NCI-H1048 (cell line): ENCODE data around the gene GULP1.

ENCODE experiments used
- DNase-seq: peaks from one replicate; lab custom pipeline; 2025; lab: John Stamatoyannopoulos, UW

GULP1 gene

DNA sequence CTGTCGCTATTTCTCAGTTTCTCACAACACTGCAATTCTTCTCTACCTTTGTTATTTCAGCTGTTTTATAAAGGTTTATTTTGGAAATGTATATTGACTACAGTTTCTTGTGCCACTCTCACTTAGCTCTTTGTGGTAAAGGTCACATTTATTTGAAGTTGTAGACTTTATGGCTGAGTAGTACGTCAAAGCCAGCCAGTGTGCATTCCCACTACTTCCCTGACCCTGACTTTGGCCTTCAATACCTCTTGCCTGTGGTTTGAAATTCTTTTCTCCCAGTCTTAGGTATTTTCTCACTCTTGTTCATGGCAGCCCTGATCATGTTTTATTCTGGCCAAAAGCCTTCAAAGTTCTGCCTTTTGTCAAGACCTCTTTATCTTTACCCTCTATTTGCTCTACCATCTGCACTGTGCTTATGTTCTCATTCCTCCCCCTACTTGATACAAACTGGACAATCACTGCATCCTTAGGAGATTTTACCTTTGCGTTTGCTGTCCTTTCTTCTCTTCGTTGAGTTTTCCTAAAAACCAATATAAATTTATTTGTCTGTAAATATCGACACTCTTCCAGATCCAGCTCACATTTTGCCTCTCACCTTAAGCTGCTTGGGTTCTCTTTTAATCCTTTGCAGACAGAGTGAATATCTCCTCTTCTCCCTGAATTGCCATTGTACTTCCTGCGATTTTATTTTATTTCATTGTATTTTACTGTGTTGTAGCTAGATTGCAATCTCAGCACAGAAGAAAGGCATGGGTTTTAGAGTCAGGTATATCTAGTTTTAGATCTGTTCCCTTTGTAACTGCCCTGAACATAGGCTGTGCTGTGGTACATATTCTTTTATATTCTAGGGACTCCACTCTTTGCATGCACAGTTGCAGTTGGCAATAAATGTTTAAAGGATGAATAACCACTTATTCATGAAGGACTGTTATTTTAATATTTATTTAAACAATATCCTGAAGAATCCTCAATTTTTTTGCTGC is 31.2 kb downstream of the GULP1 start:
- DNase-seq, result no peak

DNA sequence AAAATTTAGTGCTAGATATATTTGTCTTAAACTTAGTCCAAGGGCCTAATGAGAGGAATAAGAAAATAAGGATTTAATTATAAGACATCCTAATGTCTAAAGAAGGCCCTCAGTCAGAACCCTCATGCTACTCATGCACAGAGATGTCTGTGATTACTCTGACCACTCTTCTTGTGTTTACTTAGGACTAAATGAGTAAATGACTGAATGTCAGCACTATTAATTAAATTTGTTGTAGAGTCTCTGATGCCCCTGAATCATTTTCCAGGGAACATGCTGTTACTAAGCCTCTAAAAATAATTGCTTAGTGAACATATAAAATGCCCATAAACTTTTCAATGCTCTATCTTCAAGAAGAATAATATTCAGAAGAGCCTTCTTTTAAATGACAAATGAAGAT is 32.4 kb downstream of the GULP1 start:
- no peak for DNase-seq

DNA sequence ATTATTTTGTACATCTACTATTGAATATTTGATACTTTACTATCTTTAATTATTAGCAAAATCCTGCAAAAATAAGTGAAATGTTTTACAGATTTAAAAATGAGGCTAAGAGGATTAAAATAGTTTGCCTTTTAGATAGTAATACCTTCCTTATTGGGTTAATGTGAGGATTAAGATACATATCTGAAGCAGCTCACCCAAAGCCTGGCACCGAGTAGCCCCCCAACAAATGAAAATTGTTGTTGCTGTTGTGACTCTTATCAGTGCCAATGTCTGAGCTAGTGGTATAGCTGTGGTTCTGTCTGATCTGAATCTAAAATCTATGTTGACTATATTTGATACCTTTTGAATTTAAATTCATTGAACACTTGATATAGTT is 34.6 kb downstream of the GULP1 start:
- DNase-seq, result no peak

DNA sequence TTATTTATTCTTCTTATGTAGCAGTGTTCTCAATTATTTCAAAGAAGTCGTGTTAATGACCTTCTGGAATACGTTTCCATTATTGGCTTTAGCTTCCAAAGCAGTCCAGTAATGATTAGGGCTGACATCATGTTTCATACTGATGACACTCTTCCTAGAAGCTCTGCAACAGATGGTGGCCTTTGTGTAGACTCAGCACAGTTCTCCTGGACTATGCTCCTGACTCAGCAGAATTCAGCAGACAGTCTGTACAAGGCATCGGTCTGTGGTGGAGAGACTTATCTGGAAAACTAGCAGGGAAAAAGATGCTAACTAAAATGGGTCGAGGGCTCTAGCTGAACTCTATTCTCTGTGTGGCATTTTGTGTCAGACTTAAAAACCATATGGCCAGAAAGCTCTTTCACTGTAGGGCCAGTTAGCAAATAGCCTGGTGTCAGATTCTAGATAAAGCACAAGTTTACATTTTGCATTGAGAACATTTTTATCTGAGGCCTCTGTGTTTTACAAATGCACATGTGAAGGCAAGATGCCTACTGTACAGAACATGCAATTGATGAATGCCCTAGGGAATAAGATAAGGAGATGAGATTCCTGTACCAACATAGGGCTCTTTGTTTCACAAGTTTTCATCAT is 35.1 kb downstream of the GULP1 start:
- no peak for DNase-seq

GRCh38 chr2:188327518-188328213 is 36.0 kb downstream of the GULP1 start:
- DNase-seq, result no peak

DNA sequence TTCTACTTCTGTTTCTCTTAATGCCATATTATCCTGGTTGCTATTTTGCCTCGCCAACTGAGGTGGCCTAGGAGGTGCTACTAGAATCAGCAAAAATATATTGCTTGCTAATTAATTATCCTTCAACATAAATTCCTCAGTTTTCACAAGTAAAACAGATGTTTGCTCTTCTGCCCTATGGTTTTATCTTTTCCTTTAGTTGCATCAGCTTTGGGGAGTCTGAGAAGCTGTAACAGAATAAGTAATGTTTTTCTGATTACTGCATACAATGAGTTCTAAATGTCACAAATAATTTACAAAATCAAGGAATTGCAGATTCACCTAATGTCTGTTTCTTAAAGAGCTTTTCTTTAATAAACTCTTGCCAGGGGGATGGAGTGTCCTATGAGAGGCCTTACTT is 36.7 kb downstream of the GULP1 start:
- DNase-seq, result no peak

GRCh38 chr2:188330316-188331053 is 38.8 kb downstream of the GULP1 start:
- no peak for DNase-seq

DNA sequence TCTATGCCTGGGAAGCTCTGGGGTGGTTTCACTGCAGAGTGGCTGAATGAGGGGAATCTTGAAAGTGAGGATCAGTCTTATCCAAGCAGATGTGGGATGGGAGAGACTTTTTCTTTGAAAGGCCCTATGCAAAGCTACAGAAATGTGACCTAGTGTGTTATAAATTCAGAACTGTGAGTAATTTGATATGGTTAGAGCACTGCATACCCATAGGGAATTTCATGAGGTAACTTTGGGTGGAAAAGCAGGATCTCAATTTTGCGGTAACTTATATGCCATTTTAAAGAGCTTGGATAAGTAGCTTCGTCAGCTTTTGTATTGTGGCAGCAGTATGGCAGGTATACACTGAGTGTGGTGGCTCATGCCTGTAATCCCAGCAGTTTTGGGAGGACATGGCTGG is 40.9 kb downstream of the GULP1 start:
- no peak for DNase-seq

DNA sequence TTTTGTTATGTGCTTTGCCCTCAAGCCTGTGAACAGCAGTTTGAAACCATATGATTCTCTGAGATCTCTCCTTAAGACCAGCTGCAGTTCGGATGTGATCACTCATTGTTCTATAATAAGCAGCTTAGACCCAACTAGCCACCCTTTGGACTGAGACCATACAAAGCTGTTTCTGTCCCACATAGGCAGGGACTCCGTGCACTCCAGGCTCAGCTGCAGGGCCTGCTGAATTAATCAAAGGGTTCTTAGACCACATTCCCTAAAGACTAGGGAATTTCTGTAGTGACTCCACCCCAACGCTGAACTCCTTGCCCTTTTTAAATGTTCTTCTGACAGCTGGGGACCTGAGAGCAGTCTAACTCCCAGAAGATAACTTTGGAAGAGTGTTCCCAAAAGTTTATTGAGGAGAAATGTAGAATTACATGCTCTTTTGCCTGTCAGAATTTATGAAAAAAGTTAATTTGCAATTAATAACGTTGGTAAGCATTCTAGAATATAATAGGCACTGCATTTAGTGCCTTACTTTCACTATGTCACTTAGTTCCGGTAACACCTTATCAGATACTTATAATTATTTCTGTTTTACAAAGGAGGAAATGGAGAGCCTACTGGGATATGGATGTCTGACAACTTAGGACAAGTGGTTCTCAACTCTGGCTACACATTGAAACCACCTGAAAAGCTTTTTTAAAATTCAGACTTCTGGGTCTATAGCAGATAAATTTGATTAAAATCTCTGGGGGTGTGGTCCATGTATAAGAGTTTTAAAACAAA is 42.3 kb downstream of the GULP1 start:
- DNase-seq, result no peak

GRCh38 chr2:188338463-188338862 is 46.8 kb downstream of the GULP1 start:
- DNase-seq, result no peak

DNA sequence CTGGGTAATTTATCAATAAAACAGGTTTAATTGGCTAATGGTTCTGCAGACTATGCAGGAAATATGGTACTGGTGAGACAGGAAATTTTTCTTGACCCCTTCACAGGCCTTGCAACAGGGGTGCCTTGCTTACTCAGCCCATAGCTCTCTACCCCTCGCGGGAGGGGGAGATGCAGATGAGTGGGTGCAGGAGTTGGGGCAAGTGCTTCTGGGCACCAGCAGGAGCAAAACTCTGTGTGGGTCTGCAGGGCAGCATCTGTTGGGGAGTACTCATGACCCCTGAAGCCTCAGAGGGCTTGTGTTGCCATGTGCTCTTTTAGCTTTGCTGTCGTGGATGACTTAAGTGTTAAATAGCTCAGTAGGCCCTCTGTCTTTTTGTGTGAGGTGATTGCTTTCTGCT is 48.6 kb downstream of the GULP1 start:
- no peak for DNase-seq

DNA sequence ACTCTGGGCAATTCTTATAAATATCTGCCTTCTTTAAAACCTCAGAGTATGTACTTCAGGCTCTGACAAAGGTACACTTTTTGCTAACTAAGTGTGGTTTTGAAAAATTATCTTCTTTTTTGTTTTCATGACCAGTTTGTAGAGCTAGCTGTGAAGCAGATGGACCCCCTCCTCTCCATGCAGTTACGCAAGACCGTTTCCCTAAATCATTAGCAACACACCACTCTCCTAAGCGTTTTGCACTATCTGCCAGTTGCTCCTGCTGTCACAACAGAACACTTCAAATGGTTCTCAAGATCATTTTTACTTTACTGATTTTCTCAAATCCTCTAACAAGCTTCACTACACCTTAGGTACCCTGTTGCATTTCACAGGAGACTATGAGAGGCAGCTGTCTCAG is 53.3 kb downstream of the GULP1 start:
- no peak for DNase-seq

DNA sequence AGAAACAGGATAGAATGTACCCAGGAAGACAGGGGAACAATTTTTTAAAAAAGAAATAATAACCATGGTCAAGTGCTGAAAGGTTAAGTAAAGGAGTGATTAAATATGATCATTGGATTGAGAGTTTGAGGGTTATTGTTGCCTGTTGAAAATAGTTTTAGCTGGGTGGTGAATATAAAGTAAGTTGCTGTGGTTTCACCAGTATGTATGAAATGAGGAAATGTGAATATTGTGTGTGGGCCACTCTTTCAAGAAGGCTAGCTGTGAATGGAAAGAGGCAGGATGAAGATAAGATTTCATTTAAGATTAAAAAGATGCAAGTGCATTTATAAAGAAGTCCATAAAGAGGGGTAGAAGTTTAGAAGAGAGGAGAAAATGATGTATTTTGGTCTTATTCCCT is 53.8 kb downstream of the GULP1 start:
- no peak for DNase-seq

GRCh38 chr2:188345831-188346458 is 54.3 kb downstream of the GULP1 start:
- DNase-seq, result no peak

DNA sequence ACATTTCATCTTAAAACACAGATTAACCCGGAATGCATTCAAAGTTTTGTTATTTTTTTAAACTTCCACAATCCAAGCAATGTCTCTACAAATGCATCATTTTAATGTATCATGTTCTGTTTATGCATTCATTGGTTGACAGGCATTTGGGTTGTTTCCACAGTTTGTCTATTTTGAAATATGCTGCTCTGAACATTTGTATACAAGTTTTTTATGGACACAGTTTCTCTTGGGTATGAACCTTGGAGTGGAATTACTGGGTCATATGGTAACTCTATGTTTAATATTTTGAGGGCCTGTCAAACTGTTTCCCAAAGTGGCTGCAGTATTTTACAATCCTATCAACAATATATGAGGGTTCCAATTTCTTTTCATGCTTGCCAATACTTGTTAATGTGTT is 57.3 kb downstream of the GULP1 start:
- DNase-seq, result no peak

DNA sequence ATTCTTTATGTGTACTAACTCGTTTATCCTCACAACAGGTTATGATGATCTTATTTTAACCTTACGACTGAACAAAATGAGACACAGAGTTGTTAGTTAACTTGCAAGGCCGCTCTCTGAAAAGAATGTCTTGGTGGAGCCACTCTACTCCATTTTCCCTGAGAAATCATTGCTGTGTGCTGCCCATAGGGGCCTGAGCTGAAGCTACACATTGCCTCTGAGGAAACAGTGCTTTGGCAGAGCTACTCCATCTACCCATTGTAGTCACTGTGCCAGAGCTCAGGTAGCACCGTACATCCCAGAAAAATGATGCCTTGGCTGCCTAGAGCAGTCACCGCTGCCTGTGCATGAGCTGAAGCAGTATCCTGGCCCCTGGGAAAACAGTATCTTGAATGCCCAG is 61.6 kb downstream of the GULP1 start:
- no peak for DNase-seq

DNA sequence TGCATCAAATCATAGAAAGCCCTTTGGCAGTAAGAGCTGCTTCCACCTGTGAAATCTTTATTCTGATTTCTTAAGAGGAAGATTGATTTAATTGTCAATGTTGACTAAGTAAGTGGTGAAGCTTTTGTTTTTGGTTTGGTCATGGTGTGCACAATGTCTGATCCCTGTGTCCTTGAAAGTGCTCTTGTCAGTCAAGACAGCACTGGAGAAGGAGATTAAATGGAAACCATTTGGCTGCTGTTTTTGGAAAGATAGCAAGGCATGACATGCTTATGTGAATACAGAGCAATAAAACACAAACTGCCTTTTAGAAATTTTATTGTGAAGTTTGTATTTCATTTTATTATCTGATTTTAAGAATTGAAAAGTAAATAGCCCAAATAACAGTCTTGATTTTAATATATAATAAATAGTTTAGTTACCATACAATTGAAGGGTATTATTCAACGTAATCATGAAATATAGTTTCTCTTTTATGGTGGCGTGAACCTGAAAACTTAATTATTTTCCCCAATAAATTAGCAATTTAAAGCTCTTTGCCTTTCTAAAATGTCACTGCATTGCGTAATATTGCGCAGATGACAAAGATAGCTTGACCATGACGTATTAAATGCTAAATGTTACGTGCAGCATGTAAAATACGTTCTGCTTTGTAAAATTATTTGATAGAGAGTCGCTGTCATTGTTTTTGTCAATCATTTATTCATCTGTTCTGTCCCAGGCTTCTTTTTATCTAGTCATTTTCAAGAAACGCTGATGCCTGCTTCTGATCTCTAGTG is 69.0 kb downstream of the GULP1 start:
- DNase-seq, result no peak

- no peak for DNase-seq
These were observed 72.5 kb downstream of the GULP1 start for GRCh38 chr2:188364033-188364630.

GRCh38 chr2:188365058-188365641 is 73.5 kb downstream of the GULP1 start:
- no peak for DNase-seq
